GM18870 (cell line): Measurements from ENCODE around the gene TMPRSS2.

ENCODE experiments used
- ATAC-seq: cut with Tn5 transposase; IDR thresholded peaks from one replicate; pipeline ENCODE4 v1.9.1; 2021; ENCODE audit warnings: moderate library complexity; ENCODE audit not compliant: unreplicated experiment

Gene TMPRSS2

GRCh38 chr21:41451753-41452676 lies 55.9 kb downstream of the TMPRSS2 start:
- ATAC-seq = no peak

DNA sequence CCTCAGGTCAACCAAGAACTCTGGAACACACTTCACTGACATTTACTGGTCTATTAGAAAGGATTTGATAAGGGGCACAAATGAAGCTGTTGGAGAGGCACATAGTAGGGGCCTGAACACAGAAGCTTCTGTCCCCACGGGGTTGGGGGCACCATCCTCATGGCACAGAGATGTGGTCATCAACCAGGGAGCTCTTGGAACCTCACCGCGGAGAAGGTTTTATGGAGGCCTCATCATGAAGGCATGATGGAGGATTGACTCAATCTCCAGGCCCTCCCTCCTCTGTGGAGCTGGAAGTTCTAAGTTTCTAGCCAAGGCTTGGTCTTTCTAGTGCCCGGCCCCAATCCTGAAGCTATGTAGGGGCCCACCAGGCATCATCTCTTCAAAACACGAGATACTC lies 58.3 kb downstream of the TMPRSS2 start:
- no peak for ATAC-seq

- ATAC-seq = no peak
Measured at GRCh38 chr21:41447356-41447755, 60.6 kb downstream of the TMPRSS2 start.

GRCh38 chr21:41446586-41446985 lies 61.4 kb downstream of the TMPRSS2 start:
- ATAC-seq = no peak

- no peak for ATAC-seq
Measured at GRCh38 chr21:41445465-41445862, 62.5 kb downstream of the TMPRSS2 start.

DNA sequence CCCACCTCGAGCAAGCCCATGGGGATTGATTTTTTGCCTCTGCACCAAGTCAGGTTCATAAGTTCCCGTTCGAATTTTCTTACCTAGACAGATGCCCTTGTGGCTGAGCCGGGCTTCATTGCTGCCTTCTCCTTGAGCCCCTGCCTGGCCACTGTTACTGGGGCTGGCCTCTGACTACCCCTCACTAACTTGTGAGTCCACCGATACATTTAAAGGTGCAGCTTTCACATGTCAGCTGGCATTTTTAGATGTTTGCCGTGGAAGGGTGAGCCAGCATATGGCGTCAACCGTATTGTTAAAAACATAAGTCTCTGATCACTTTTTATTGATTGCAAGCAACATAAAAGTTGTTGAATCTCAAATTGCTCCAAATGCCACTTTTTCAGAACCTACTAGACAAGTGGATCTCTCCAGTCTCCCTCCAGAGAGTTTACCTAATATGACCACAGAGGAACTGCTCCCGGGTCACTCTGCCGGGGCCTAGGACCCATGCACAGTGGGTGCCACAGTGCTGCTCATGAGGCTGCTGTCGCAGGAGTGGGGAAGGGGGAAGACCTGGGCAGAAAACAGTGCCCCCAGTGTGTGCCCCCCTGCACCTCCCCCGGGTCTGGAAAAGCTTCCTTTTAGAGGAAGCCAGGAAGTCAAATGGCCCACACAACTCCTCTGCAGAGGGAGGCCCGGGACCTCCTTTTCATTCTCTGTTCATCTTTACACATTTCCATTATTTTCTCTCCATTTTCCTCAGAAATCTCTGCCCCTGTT lies 63.1 kb downstream of the TMPRSS2 start:
- ATAC-seq = no peak

- no peak for ATAC-seq
Measured at GRCh38 chr21:41443562-41443961, 64.4 kb downstream of the TMPRSS2 start.

- no peak for ATAC-seq
Measured at GRCh38 chr21:41442481-41443186, 65.3 kb downstream of the TMPRSS2 start.

DNA sequence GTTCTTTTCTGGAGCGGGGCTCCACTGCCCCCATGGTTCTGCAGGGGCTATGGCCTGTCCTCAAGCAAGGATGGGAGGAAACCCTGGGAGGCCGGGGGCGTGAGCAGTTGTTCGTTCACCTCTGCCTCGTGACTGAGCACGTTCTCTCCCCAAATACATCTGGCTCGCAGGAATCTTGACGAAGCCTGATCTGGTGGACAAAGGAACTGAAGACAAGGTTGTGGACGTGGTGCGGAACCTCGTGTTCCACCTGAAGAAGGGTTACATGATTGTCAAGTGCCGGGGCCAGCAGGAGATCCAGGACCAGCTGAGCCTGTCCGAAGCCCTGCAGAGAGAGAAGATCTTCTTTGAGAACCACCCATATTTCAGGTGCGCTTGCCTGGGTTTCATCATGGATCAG lies 66.4 kb downstream of the TMPRSS2 start:
- ATAC-seq = no peak

DNA sequence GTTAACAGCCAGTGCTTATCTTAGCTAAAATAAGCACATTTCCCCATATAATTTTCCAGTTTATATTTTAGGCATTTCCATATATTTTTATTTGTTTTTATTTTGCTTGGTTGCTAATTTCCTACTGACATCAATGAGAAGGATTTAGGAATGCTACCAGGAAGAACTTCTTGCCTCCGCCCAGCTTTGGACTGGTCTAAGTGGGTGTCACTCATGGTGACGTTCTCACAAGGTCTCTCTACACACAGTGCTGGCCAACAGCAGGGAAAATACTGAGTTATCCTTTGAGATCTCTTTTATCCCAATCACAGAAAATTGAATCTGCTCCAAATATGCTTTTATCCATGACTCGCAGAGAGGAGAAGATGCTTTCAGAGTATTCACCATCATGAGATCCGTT lies 68.7 kb downstream of the TMPRSS2 start:
- no peak for ATAC-seq

- ATAC-seq = no peak
Measured at GRCh38 chr21:41438425-41439113, 69.4 kb downstream of the TMPRSS2 start.

DNA sequence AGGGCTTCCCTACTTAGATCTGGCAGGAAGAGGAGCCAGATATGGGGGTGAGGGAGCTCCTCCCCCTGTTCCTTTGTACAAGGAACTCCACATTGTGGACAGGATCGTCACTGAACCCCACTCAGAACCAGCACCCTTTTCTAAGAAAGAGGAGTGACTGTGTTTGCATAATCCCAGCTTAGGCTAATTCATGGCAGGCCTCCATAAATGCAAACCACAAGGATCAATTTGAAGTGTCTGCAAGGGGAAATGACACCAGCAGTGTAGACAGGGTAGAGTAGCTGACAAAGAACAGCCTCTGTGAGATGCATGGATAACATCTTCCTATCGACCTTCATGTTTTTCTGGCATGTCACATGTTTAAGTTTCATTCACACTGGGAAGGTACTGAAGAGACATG lies 70.2 kb downstream of the TMPRSS2 start:
- ATAC-seq = no peak

- ATAC-seq = no peak
Measured at GRCh38 chr21:41435706-41436105, 72.3 kb downstream of the TMPRSS2 start.

DNA sequence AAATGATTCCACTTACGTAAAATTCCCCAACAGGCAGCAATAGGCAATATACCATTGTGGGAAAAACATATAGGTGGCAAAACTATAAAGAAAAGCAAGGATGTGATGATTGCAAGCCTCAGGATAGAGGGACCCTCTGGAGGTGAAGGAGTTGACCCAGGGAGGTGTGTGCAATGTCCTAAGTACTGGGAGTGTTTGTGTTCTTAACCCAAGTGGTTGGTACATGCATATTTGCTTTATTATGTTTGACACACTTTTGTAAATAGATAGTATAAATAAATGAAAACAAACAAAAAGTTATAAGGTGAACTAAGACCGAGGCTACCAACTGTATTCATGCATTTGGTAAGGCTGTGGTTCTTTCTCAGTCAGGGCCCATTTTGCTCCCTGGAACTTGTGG lies 74.4 kb downstream of the TMPRSS2 start:
- no peak for ATAC-seq

GRCh38 chr21:41432562-41433460 lies 75.1 kb downstream of the TMPRSS2 start:
- no peak for ATAC-seq

DNA sequence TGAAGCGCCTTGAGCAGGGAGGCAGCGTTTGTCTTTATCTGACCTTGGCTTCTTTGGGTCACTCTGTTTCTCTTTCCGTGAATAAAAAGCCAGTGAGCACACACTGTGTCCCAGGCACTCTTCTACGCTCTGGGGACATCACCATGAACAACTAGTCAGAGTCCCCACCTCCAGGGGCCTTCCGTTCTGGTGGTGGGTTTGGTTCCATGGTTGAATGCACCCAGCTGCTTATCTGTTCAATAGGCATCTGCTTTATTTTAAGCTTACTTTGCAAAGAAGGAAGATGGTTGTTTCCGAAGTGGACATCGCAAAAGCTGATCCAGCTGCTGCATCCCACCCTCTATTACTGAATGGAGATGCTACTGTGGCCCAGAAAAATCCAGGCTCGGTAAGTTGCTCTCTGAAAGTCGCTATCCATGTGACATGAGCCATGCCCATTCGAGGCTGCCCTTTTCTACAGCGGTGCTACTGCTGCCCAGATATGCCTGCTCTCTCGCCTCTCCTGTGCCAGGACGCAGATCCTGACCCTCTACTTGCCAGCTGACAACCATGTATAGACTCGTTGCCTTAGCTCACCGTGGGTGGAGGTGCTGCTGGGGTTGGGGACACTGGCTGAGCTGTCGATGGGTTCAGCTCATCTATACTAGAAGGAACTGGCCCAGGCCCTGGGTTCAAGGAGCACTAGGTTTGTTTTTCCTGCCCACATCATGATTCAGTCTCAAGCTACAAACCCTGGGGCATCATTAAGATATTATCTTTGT lies 76.0 kb downstream of the TMPRSS2 start:
- peak; percentile 77 for ATAC-seq

DNA sequence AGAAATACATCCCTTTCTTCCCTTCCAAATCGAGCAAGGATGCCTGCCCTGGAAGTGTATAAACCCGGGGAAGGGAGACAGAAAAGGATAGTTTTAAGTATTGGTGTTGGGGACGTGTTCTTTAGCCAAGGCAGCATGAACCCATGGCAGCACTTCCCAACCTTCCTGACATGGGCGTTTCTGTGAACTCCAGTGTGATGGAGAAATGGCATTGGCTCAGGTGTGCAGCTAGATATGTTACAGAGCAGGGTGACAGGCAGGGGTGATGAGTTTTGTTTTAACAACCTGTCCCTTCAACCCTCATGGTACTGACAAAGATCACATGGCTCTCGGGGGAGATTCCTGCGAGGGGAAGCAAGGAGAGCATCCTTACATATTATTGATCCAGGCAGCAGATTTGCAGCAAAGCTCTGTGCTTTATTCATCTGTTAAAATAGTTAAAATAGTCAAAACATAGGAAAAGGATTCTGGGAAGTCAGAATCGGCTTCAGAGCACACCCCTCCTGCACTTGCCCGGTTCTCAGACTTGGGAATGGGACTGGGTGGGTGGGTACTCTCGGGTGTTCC lies 78.0 kb downstream of the TMPRSS2 start:
- ATAC-seq = no peak

- ATAC-seq = no peak
Measured at GRCh38 chr21:41429305-41429704, 78.7 kb downstream of the TMPRSS2 start.

GRCh38 chr21:41428847-41429246 lies 79.1 kb downstream of the TMPRSS2 start:
- no peak for ATAC-seq
